Transverse colon (tissue), 3 donors: Measurements from ENCODE around the gene PSMG1.

Source experiments
- CTCF ChIP-seq, 5 experiments: fragments of 200-600 bp in 3 of 5; fragments of 450-650 bp in 2 of 5; sonication (generic) in 3 of 5; IDR thresholded peaks; 1 replicate in 2 of 5; 2 replicates in 3 of 5; pipeline ENCODE4 v1.5.1; 2016 to 2017; ENCODE audit warnings: antibody characterized with exemption in 5 of 5, inconsistent platforms in 3 of 5, mild to moderate bottlenecking in 2 of 5, moderate library complexity in 1 of 5
- EP300 ChIP-seq: sonication (generic); formaldehyde crosslinking; IDR thresholded peaks from one replicate; pipeline ENCODE4 v1.6.1; 2017; ENCODE audit warnings: antibody characterized with exemption, low read depth
- POLR2A ChIP-seq: fragments of 450-650 bp; IDR thresholded peaks from one replicate; pipeline ENCODE4 v1.6.1; 2016; ENCODE audit warnings: antibody characterized with exemption, mild to moderate bottlenecking, moderate library complexity

GRCh38 chr21:39137248-39138178 lies 45.7 kb downstream of the PSMG1 start:
- TF ChIP-seq CTCF (IDR thresholded peaks at IDR 0.05), result no peak
- no peak for TF ChIP-seq POLR2A
- no peak for TF ChIP-seq EP300
